Stimulated activated naive CD4-positive, alpha-beta T cell (primary cell): ENCODE measurements around the gene GOSR2.
"Not testable (repeated sequence)": the region's sequence is repeated elsewhere in the genome, so short reads cannot be mapped to it uniquely, and the experiment has no call there.

Source experiments
- DNase-seq, 6 experiments: peaks; one replicate each; lab custom pipeline; 2025; lab: John Stamatoyannopoulos, UW

GOSR2 gene

GRCh38 chr17:46930051-46930450, 7.1 kb downstream of the GOSR2 start:
- DNase-seq, result no peak

- DNase-seq, result no peak
Measured at GRCh38 chr17:46931596-46931995, 8.6 kb downstream of the GOSR2 start.

- no peak for DNase-seq
Measured at GRCh38 chr17:46935658-46936266, 12.8 kb downstream of the GOSR2 start.

DNA sequence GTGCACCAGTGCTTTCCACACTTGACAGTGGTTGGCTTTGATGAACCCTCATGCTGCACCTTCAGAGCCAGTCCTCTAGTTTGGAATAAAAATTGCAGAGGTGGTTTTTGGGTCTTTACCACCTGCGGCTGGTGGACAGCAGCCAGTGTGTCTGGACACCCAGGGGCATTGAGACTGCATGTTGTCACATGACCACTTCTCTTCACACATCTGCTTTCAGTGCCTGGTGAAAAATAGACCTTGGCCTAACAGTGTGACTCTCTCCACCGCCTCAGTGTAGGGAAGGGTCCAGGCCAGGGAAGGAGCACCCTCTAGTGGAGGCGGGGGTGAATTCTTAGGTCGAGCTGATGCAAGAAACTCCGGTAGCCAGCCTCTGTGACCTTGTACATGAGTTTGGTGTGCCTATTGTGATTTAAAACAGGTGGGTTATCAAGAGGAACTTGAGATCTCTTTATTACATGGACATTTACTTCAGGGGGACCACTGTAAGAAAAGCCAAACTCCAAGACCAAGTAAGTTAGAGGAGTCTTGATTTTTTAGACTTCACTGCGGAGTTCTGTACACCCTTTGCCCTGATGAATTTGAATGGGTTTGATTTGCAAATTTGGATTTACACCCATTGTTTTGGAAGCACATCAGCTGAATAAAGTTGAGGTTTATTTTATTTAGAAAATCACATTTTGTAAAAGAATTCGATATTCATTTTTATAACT, 17.9 kb downstream of the GOSR2 start:
- DNase-seq, result peak; percentile 23 to 69 (median 44)

- peak in 5 of 6 experiments; percentile 5 to 27 (median 18) for DNase-seq
Measured at GRCh38 chr17:46942441-46943217, 19.7 kb downstream of the GOSR2 start.

DNA sequence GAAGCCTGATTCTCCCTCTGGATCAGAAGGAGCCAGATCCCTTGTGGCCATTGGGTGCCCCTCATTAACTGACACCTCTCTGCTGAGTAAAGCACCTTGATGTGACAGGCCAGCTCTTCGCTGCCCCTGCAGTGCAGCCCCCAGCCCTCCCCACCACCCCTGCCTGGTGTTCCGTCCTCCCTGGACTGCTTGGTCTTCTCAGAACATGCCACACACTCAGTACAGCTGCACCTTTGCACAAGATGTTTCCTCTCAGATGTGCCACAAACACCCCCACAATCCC, 20.2 kb downstream of the GOSR2 start:
- DNase-seq, result no peak

GRCh38 chr17:46943501-46944393, 20.8 kb downstream of the GOSR2 start:
- peak in 1 of 6 experiments; percentile 19 for DNase-seq

GRCh38 chr17:46944931-46945330, 22.0 kb downstream of the GOSR2 start:
- no peak for DNase-seq

GRCh38 chr17:46947216-46947615, 24.3 kb downstream of the GOSR2 start:
- DNase-seq, result no peak

DNA sequence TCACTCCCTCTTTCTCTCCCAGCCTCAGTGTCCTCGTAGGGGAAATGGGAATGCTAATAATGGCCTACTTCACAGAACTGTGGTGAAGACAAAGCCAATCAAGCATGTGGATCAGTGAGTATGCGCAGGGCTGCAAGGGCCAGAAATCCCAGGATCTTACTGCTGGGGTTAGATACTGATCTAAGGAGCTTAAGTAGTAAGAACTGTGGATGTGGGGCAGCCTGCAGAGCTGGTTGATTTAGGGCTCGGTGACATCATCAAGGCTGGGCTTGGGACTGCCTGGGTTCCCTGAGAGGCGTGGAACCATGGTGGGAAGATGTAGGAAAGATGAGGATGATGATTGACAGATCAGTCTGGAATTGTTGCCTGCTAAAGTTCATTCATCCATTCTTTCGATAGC, 25.6 kb downstream of the GOSR2 start:
- no peak for DNase-seq

- no peak for DNase-seq
Measured at GRCh38 chr17:46949291-46950174, 26.6 kb downstream of the GOSR2 start.

DNA sequence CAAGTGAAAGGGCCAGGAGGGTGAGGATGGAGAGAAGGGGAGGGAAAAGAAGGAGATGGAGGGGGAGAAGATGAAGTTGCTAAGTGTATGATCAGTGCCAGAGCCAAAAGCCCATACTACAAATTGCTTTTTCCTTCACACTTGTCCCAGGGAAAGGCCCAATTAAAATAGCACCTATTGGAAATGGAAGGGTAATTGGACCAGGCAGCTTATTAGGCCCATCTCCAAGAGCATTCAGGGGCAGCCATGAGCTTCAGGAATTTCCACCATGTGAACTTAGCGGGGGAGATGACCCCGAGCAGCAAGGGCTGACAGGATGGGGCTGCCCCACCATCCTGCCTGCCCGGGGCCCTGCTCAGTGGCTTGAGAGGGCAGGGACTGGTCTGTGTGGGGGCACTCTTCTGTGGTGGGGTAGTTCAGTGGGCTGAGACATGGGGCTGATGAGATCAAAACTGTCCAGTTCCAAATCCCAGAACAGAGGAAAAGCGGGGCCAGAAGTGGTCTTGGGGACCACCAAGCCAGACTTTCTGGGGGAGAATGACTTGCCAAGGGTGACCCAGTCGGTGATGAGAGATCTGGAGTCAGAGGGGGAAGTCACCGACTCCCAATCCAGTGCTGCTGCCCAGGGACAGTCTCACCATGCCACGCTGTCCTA, 27.5 kb downstream of the GOSR2 start:
- no peak for DNase-seq

DNA sequence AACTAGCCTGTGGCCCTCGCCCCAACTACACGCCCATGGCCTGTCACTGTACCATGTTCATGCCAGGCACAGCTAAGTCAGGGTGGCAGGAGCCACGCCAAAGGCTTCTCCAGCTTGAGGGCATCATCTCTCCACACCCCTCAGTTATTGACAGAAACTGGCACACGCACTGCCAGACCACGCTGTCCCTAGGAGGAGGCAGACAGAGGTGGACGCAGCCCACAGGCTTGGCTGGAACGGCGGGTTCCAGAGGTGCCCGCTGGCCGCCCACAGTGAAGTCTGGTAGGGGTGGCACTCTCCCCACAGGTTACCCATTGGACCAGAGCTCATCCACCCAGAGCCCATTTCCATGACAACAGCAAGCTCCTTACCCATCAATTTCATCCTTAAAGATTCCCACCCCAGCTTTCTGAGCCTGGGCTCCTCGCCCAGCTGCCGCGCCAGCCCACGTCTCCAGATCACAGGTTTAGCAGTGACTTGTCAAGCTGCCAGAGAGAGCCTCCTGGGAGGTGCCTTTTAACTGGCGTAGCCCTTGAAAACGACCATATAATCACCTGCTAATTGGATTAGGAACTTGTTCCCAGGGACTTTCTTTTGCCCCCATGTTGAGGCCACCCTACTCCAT, 28.1 kb downstream of the GOSR2 start:
- DNase-seq, result no peak

- no peak for DNase-seq
Measured at GRCh38 chr17:46951706-46952105, 28.7 kb downstream of the GOSR2 start.

DNA sequence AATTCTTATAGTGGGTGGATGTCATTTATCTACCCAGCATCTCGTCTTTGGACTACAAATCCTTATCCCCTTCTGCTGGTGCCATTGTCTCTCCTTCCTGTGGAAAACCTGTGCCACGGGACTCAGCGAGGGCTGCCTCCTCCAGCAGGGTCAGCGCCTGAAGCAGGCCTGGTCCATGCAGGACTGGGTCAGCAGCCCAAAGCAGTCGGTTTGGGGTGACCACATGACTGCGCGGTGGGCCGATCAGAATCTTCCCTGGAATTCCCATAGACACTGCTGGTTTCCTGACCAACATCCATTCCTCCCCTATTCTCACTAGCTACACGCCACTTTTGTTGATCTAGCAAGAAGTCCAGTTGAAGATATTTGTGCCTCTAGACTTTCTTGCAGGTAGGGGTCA, 29.2 kb downstream of the GOSR2 start:
- no peak for DNase-seq

DNA sequence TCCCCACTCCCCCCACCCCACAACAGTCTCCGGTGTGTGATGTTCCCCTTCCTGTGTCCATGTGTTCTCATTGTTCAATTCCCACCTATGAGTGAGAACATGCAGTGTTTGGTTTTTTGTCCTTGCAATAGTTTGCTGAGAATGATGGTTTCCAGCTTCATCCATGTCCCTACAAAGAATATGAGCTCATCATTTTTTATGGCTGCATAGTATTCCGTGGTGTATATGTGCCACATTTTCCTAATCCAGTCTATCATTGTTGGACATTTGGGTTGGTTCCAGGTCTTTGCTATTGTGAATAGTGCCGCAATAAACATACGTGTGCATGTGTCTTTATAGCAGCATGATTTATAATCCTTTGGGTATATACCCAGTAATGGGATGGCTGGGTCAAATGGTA, 30.2 kb downstream of the GOSR2 start:
- not testable (repeated sequence) for DNase-seq

DNA sequence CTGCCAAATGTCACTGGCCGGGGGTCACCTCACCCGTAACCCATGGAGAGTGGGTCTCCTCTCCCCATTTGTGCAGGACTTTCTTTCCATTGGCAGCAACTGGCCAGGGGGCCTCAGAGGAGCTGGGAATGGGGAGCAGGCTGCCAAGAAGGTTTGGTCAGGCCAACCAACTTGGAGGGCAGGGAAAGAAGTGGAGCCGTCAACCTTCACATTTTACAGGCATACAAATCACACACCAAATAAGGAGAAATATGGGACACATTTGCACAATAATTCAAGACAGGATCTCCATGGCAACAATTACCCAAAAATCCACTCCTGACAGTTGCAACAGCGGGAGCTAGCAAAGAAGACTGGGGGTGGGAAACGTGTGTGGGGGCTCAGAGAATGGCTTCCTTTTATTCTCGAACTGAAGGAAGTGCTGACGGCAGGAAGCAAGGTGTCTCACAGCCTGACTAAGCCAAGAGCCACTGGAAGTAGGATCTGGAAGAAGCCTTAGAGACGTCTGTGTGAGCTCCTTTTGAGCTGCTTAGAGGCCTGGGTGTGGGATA, 35.2 kb downstream of the GOSR2 start:
- DNase-seq, result no peak

- no peak for DNase-seq
Measured at GRCh38 chr17:46960152-46960551, 37.2 kb downstream of the GOSR2 start.

DNA sequence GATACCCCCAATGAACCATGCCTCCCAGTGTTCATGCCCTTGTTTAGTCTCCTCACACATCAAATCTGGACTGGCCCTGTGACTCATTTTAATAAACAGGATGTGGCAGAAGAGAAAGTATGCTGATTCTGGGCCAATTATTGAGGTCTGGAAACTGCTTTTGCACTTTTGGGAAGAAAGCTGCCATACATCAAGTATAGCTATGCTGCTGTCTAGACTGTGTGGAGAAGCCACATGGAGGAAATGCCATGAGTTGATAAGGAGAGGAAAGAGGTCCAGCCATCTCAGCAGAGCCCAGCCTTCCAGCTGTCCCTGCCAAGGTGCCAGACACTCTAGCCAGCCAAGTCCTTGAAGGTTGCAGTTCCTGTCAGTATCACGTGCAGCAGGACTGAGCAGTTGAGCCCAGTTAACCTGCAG, 39.4 kb downstream of the GOSR2 start:
- DNase-seq, result no peak

DNA sequence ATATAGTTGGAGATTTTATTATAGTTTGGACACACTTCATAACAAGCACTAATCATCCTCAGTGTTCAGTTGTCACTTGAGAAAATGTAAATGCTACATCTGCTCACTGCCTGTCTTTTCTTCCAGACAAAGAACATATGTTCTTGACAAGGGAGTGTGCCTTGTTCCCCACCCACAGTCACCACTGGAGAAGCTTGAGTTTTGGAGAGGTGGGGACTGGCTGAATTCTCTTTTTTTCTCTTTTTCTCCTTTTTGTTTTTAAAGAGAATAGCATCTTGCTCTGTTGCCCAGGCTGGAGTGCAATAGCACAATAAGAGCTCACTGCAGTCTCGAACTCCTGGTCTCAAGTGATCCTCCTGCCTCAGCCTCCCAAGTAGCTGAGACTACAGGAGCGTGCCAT, 40.6 kb downstream of the GOSR2 start:
- DNase-seq, result no peak
